Activated CD8-positive, alpha-beta memory T cell treated with anti-CD3 and anti-CD28 coated beads, Interleukin-2, amount 50 U/mL, for 24 hours (primary cell): ENCODE results near the gene THAP12.
"Not testable (repeated sequence)": the region's sequence is repeated elsewhere in the genome, so short reads cannot be mapped to it uniquely, and the experiment has no call there.

Experiments
- DNase-seq: peaks from one replicate; pipeline ENCODE4 v3.0.0-alpha.2; 2020; ENCODE audit errors: extremely low read depth

The THAP12 gene, protein sequence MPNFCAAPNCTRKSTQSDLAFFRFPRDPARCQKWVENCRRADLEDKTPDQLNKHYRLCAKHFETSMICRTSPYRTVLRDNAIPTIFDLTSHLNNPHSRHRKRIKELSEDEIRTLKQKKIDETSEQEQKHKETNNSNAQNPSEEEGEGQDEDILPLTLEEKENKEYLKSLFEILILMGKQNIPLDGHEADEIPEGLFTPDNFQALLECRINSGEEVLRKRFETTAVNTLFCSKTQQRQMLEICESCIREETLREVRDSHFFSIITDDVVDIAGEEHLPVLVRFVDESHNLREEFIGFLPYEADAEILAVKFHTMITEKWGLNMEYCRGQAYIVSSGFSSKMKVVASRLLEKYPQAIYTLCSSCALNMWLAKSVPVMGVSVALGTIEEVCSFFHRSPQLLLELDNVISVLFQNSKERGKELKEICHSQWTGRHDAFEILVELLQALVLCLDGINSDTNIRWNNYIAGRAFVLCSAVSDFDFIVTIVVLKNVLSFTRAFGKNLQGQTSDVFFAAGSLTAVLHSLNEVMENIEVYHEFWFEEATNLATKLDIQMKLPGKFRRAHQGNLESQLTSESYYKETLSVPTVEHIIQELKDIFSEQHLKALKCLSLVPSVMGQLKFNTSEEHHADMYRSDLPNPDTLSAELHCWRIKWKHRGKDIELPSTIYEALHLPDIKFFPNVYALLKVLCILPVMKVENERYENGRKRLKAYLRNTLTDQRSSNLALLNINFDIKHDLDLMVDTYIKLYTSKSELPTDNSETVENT

DNA sequence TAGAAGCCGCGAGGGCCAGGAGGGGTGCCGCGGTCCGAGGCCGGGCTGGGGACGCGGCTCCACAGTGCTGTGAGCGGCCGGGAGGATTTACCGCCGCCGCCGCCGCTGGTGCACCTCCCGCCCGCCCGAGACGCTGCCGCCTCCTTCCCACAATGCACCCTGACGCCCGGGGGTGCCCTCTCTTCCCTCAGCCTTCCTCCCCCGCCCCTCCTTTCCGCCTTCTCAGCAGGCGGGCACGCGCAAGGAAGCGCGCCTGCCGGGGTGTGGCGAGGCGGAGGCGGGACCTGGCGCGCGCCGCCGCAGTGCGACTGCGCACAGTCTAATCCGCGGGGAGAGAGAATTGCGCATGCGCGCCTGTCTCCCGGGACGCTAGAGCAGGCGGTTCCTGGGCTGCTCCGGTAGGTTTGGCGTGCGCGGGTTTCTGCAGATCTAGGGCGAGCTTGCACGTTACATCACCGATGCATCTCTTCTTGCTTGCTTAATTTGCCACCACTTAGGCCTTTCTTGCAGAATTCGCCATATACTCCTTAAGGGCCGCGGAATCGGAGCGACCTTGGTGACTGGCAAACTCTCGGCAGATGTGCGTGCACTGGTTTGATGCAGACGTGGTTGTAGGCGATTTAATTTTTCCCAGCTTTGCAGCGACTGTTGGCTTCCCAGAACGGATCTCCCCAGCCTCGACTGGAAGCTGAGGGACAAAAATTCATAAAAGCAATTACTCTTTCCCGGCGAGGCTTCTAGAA is at the start of gene THAP12, which contains the start of gene GVQW3:
Gene THAP12, minus strand, starts transcription at position 156 of the 743 bp plus-strand sequence. CDS start 296 bp downstream, outside the sequence.
Gene GVQW3, plus strand, starts transcription at position 347 of the 743 bp plus-strand sequence. CDS start 506 bp downstream, outside the sequence.
- DNase-seq: peak; percentile 88

DNA sequence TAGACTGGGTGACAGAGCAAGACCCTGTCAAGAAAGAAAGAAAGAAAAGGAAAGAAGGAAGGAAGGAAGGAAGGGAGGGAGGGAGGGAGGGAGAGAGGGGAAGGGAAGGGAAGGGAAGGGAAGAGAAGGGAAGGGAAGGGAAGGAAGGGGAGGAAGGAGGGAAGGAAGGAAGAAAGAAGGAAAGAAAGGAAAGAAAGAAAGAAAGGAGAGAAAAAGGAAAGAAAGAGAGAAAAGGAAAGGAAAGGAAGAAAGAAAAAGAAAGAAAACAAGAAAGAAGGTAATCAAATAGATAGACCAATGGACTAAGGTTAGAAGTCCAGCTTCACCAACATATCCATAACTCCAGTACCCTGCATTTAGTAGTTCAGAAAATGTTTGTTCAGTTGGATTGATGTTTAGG is 45.7 kb upstream of the THAP12 start:
- DNase-seq: no peak

DNA sequence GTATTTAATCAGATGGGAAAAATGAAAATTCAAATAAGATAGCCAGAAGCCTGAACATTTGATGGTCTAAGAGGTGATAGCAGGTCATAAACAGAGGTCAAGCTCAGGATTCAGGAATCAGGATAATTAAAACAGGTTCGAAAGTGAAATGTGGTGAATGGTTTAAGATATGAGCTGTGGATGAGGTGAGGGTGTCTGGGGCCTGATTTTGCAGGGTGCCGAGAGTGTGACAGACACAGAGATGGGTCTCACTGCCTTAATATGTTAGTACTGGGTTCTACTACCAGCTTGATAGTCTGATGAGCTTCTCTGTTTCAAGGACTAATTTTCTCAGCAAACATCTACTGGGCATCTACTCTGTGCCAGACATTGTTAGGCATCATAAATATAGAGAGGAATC is 44.0 kb upstream of the THAP12 start:
- no peak for DNase-seq

DNA sequence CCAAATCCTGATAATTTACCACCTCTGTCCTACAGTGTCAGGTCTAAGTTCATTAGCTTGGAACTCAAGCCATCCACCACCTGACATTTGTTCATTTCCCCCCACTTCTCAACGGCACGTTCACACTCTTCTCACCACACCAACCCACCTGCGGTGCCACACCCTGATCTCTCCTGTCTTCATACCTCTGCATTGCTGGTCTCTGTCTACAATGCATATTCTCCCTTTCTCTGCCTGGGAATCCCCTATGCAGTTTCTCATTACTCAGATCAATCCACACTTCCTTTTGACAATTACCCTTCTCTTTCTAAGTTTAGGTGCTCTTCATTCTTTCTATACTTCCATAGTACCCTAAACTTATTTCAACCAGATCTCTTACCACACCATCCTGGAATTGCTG is 43.4 kb upstream of the THAP12 start:
- no peak for DNase-seq

DNA sequence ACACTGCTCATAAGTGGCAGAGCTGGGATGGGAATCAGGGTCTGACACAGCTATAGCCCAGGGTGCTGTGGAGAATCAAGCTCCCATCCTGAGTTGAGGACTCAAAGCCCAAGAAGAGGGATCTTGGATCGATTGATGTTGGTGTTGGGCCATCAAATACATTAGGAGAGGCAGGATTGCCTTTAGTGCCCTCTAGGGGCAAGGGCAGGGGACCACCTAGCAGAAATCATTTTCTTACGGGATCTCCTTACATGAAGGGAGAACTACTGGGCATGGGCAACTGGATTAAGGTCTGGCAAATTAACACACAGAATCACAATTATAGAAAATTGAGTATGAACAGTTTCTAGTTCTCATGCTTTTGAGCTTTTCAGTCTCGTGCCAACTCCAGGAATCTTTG is 39.0 kb upstream of the THAP12 start:
- no peak for DNase-seq

DNA sequence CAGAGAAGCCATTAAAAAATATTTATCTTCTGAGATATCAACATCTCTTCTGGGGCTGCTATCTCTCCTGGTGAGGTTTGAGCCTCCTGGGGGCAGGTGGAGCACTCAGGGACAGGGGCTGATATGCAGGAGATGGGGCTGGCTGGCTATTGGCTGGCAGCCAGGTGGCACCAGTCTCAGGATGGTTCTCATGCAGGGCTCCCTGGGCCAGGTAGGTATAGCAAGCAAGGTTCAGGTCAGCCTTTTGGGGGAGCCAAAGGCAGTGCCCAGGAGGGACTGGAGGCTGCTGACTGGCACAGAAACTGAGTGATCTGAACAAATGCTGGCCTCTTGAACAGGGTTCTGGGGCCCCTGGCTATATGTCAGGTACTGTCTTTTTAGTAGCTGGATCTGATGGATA is 34.1 kb upstream of the THAP12 start:
- no peak for DNase-seq

DNA sequence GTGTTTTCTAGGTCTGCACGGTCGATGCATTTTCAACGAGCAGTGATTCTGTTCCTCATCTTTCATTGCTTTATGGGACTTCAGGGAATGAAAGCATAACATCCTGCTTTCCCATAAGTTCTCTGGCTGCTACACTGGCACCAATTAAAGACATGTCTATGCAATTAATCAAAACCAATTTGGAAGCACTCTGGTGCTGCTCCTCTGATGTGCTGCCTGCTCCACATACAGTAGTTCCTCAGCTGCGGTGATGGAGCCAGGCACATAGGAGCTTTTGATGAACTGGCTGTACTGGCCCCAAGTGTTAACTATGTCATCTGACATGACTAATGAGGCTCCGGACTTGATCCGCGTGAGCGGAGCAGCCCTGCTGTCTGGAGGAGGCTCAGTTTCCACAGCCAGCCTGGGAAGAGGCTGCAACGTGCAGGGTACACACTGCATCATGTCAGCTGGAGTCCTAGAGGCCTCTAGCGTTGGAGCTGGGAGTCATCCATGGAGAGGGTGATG is 30.0 kb upstream of the THAP12 start:
- no peak for DNase-seq

DNA sequence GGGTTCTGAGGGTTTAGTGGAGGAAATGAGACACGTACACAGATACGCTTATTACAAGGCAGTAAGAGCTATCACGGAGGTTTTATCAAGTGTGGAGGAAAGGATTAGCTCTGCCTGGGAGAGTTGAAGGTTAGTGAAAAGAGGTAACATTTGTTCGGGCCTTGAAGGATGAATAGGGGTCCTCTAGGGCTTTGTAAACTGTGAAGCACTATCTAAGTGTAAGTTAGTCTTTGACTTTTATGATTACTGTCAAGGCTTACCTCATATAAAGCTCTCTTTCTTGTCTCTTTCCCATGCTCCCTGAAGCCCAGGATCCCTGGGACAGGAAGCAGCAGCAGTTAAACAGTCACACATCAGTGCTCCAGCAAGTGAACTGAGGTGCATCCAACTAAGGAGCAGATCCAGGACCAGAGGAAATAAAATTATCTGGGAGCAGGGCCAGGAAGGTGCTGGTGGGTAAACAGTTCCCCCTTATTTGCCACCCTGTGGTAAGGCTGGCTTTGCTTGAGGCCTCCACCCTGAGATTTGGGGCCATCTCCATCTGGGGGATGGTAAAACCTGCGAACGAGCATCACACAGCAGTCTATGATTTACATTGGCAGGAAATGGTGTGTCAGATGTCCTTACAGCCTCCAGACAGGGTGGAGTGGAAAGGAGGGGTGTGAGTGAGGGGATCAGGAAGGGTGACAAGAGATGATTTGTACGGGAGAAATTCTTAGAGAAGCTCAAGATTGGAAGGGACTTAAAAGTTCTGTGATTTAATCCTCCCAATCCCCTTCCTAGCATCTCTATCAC is 27.4 kb upstream of the THAP12 start:
- no peak for DNase-seq

DNA sequence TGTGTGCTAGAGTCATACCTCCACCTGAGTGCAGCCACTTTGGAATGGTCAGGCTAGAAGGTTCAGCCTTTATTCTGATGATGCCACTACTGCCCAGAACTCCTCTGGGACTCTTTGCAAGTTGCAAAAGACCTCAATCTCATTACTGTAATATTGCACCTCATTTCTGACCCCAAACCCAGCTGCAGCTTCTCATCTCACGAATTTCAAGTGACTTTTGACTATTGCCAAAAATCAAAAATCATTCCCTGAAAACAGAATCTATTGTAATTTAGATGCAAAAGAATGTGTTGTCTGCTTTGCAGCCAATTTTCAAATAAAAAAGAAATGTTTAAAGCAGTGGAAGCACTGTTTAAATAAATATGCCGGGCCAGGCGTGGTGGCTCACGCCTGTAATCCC is 25.4 kb upstream of the THAP12 start:
- DNase-seq: no peak

DNA sequence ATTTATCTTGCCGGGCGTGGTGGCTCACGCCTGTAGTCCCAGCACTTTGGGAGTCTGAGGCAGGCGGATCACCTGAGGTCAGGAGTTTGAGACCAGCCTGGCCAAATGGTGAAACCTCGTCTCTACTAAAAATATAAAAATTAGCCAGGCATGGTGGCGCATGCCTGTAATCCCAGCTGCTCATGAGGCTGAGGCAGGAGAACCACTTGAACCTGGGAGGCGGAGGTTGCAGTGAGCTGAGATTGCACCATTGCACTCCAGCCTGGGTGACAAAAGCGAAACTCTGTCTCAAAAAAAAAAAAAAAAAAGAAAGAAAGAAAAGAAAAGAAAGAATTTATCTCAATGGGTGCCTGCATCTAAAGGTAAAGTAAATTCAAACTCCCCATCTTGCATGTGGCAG is 20.6 kb upstream of the THAP12 start:
- DNase-seq: not testable (repeated sequence)

DNA sequence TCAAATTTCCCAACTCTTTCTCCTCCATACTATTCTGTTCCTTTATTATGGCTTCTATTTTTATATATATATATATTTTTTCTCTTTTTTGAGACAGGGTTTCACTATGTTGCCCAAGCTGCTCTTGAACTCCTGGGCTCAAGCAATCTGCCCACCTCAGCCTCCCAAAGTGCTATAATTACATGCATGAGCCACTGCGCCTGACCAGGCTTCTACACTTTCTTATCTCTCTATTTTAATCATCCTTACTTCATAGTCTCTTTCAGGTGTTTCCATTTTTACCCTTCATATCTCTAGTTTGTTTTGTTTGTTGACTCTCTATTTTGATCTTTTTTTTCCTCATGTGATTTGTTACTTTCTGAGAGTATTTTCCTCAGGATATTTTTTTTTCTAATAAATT is 20.0 kb upstream of the THAP12 start:
- no peak for DNase-seq

DNA sequence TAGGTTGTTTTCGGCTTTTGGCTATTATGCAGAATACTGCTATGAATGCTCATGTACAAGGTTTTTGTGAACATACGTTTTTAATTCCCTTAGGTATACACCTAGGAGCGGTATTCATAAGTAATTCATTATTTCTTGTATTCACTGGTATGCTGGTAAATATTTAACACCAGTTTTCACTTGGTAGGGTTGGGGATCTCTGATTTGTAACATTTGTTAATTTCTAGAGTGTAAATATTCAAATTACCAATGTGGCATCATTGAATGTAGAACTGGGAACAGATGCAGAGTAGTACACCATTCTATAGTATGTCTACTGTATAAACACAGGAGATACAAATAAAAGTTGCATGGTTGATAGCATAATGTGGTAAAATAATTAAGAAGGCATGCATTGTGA is 16.5 kb upstream of the THAP12 start:
- DNase-seq: no peak

DNA sequence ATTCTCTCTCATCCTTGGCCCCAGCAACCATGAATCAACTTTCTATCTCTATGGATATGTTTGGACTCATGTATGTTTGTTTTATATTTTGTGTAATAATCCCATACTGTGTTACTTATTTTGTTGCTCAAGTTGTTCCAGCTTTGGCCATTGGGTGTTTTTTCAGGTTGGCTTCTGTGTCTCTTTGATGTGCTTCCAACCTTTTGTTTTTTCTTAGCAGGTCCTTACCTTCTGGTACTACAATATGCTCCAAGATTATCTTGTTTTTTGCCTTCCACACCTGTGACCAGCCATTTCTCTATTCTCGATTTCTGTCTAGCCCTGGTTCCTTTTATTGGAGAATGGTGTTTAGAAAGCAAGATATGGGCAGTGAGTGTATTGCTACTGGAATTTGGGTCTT is 14.4 kb upstream of the THAP12 start:
- DNase-seq: no peak

DNA sequence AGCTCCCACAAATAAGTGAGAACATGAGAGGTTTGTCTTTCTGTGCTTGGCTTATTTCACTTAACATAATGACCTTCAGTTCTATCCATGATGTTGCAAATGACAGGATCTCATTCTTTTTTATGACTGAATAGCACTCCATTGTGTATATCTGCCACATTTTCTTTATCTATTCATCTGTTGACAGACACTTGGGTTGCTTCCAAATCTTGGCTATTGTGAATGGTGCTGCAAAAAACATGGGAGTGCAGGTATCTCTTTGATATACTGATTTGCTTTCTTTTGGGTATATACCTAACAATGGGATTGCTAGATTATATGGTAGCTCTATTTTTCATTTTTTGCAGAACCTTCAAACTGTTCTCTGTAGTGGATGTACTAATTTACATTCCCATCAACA is 13.5 kb upstream of the THAP12 start:
- DNase-seq: no peak

DNA sequence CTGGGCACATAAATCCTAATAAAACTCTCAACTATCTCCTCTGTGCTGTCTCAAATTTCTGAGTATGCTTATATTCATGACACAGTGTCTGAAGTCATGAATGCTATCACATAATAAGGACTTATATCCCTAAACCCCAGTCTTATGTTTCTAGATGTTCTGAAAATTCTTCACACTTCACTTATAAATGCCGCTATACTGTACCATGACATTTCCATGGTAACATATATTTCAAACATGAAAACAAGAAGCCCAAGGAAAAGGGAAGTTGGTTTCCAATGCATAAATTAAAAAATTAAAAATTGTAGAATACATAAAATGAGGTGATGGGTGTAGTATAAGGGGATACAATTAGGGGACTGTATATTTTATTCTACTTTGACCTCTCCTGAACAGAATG is 11.9 kb upstream of the THAP12 start:
- no peak for DNase-seq

DNA sequence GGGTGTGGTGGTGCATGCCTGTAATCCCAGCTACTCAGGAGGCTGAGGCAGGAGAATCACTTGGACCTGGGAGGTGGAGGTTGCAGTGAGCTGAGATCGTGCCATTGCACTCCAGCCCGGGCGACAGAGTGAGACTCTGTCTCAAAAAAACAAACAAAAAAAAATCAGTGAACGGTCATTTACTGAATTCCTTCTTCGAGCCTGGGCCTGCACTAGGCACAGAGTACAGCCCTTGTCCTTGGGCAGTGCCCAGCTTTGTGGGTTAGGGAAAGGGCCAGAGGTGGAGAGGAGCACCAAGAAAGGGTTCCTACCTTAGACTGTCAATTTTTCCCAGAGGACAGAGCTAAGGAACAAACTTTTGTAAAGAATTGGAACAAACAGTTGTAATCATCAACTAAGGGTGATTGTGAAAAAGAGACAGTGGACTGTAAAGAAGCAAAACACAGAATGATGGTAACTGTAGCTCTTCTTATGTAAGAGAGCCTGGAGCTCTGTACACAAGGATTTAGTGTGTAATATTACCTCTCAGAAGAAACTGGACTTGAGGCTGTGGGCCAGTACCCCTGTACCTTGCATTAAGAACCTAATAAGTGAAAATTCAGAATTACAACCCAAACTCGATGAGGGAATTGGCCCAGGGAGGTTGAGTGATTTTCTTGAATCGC is 11.0 kb upstream of the THAP12 start:
- DNase-seq: no peak

DNA sequence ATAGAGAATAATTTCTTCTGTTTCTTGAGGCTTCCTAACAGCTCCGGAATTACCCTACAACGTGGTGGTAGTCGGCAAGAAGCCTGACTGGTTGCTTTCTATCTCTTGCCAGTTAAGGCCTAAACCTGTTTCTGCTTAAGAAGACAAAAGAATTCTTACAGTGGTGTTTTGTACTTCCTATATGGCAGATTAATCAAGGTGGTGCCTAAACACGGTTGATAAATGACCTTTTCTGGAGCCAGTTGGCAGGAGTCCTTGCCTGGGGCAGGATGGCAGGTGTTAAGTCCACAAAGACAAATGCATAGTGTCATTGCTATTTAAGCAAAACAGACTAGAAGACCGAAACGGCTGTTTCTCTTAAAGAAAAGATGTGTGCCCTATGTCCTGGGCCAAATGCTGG is 10.1 kb upstream of the THAP12 start:
- DNase-seq: no peak

DNA sequence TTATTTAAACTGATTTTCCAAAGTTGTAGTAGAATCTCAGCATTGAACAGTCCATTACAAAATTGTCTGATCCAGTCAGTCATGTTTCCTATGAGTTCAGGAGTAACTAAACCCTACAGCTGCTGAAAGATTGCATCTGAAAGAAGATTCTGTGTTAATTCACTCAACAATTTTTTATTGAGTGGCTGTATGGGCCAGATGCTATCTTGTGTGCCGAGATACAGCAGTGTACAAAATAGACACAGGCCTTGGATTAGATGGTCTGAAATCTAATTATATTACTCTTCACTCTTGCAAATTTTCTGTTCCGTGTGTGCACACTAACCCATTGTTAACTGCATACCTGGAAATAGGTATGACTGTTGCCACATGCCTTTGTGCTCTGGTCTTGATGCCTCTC is 7.5 kb upstream of the THAP12 start:
- DNase-seq: no peak

DNA sequence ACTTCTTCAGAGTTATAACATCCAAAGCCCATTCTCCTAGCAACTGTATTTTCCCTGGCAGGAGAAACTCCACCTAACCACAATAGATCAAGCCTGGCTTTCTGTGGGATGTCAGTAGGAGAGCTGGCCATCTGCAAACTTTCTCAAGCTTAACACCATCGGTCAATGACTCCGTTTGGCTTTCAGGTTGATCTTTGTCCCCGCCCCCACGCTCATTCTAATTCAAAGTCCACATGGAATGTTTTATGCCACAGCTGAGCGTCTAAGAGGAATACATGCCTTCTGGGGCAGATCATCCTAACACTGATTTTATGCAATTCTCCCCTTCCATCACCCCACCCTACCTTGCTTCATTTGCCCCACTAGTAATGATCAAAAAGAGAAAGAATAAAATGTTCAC is 5.0 kb upstream of the THAP12 start:
- no peak for DNase-seq

DNA sequence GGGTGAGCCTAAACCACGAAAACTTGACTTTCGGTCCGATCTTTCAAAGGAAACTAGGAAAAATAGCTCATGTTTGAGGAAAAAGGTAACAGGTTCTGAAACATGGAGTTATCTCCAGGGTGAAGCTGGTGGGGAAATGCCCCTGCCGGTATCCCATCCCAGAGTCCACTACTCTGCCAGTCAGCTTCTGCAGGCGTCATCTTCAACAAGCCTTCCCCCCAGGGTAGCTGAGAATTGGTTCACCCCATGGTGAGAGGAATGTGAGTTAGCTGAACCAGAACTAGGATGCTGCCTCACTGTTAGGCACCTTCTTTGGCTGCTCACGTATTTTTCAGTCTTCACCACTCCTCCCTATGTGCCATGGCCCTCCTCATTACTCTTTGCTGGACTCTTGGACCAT is 1.3 kb upstream of the THAP12 start:
- DNase-seq: no peak
